ENCODE results near the gene ARR3.

Gene ARR3

DNA sequence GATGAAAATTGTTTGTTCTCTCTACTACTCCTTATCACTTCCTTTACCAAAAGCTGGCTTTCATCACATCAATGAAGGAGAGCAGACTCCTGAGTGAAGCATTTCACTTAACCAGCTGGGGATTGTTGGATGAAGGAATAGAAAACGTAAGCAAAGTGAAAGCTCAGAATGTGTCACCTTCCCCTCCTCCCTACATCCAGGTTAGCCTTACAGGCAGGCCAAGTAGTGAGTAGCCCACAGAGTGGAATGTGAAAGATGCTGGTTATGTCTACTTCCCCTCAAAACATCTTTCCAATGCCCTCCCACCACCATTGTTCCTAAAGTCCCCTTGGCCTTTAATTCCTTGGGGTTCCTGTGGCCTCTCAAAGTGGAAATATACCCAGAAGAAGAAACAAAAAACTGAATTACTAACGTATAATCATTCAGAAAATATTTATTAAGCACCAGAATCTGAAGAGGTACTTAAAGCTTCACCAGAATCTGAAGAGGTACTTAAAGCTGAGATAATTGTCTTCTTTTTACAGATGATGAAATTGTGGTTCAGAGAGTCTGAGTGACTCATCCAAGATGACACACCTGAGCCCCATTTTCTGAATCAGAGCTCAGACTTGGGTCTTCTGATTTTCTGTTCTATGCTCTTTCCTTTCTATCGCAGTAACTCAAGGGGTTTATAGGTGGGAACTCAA lies 14.6 kb upstream of the ARR3 start:
- H3K36me3 ChIP-seq, result no peaks in the 10 kb centered on the region
- no peak for DNase-seq
- H3K9me3 ChIP-seq (ENCODE audit: severe bottlenecking), result no peaks in the 10 kb centered on the region
- no peak for TF ChIP-seq CTCF (IDR thresholded peaks at IDR 0.05; ENCODE audit: low read depth, low read length)
- no peak overlapping the region for H3K27ac ChIP-seq
- no peaks in the 10 kb centered on the region for H3K27me3 ChIP-seq (ENCODE audit: insufficient read depth, low read depth, severe bottlenecking)
- H3K4me3 ChIP-seq (ENCODE audit: low read depth, low read length), result no peak overlapping the region

DNA sequence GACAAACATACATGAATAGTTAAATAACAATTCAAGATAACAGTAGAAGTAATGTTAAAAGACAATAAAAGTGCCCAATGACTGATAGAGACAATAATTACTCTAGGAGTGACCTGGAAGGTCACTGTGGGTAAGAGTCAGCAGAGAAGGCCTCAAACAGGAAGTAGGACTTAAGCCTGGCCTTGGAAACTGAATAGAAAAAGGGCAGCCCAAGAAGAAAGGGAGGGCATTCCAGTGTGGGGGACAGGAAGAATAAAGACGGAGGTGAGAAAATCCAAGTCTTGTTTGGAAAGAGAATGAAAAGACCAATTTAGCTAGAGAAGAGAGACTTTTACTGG lies 14.1 kb upstream of the ARR3 start:
- DNase-seq, result no peak
- no peak overlapping the region for H3K27ac ChIP-seq
- no peaks in the 10 kb centered on the region for H3K36me3 ChIP-seq
- no peak for TF ChIP-seq CTCF (IDR thresholded peaks at IDR 0.05; ENCODE audit: low read depth, low read length)
- no peak overlapping the region for H3K4me3 ChIP-seq (ENCODE audit: low read depth, low read length)
- no peaks in the 10 kb centered on the region for H3K9me3 ChIP-seq (ENCODE audit: severe bottlenecking)
- H3K27me3 ChIP-seq (ENCODE audit: insufficient read depth, low read depth, severe bottlenecking), result no peaks in the 10 kb centered on the region

GRCh38 chrX:70254909-70255308 lies 13.2 kb upstream of the ARR3 start:
- TF ChIP-seq CTCF (IDR thresholded peaks at IDR 0.05; ENCODE audit: low read depth, low read length), result no peak
- Histone ChIP-seq H3K36me3 (no peaks in the 10 kb centered on the region), H3K27me3 (ENCODE audit: insufficient read depth, low read depth, severe bottlenecking) (no peaks in the 10 kb centered on the region), H3K4me3 (ENCODE audit: low read depth, low read length) (no peak overlapping the region), H3K27ac (no peak overlapping the region), H3K9me3 (ENCODE audit: severe bottlenecking) (no peaks in the 10 kb centered on the region)
- DNase-seq, result no peak

GRCh38 chrX:70255452-70255851 lies 12.7 kb upstream of the ARR3 start:
- no peak for DNase-seq
- H3K36me3 ChIP-seq, result no peaks in the 10 kb centered on the region
- H3K27ac ChIP-seq, result no peak overlapping the region
- H3K4me3 ChIP-seq (ENCODE audit: low read depth, low read length), result no peak overlapping the region
- no peaks in the 10 kb centered on the region for H3K9me3 ChIP-seq (ENCODE audit: severe bottlenecking)
- TF ChIP-seq CTCF (IDR thresholded peaks at IDR 0.05; ENCODE audit: low read depth, low read length), result no peak
- no peaks in the 10 kb centered on the region for H3K27me3 ChIP-seq (ENCODE audit: insufficient read depth, low read depth, severe bottlenecking)

GRCh38 chrX:70257423-70258288 lies 10.5 kb upstream of the ARR3 start:
- DNase-seq, result no peak
- Histone ChIP-seq H3K4me3 (ENCODE audit: low read depth, low read length) (no peak overlapping the region), H3K9me3 (ENCODE audit: severe bottlenecking) (no peaks in the 10 kb centered on the region), H3K27me3 (ENCODE audit: insufficient read depth, low read depth, severe bottlenecking) (no peaks in the 10 kb centered on the region), H3K36me3 (no peaks in the 10 kb centered on the region), H3K27ac (no peak overlapping the region)
- no peak for TF ChIP-seq CTCF (IDR thresholded peaks at IDR 0.05; ENCODE audit: low read depth, low read length)

Data from WERI-Rb-1 (cell line).